Measurements from ENCODE around the gene MCM9. TPM values are rescaled to one million over a fixed set of nuclear protein-coding genes. Genes with fewer than 3 reads are reported as not detected.

Gene MCM9
- polyA plus RNA-seq, 2 donors: 3.7 to 5.2 TPM

GRCh38 chr6:118830691-118831090 lies 104.3 kb downstream of the MCM9 start:
- Histone ChIP-seq H3K9me3 (ENCODE audit: control insufficient read depth in 2 of 2, insufficient read depth in 1 of 2, low read depth in 1 of 2, low read length in 1 of 2) (no peaks in the 10 kb centered on the region), H3K4me1 (ENCODE audit: control insufficient read depth in 2 of 2, insufficient read depth in 2 of 2, low read length in 1 of 2) (no peaks in the 10 kb centered on the region), H3K27me3 (ENCODE audit: control insufficient read depth in 1 of 2, insufficient read depth in 2 of 2, low read length in 2 of 2) (no peaks in the 10 kb centered on the region), H3K4me3 (ENCODE audit: low read depth in 1 of 2, low read length in 2 of 2) (no peak overlapping the region), H3K36me3 (ENCODE audit: control insufficient read depth in 2 of 2, insufficient read depth in 2 of 2, low read length in 1 of 2) (peaks cover 0 to 11% of the 10 kb centered on the region in 2 donors), H3K27ac (ENCODE audit: low read depth in 2 of 2, low read length in 1 of 2) (no peak overlapping the region)
- WGBS, 2 donors: 79 to 85% methylated on average over 2 of the region's 2 CpGs

- no peak overlapping the region for H3K27ac ChIP-seq (ENCODE audit: low read depth in 2 of 2, low read length in 1 of 2)
- H3K4me3 ChIP-seq (ENCODE audit: low read depth in 1 of 2, low read length in 2 of 2): no peak overlapping the region
- H3K4me1 ChIP-seq (ENCODE audit: control insufficient read depth in 2 of 2, insufficient read depth in 2 of 2, low read length in 1 of 2): no peaks in the 10 kb centered on the region
- H3K27me3 ChIP-seq (ENCODE audit: control insufficient read depth in 1 of 2, insufficient read depth in 2 of 2, low read length in 2 of 2): no peaks in the 10 kb centered on the region
- peaks cover 2 to 11% of the 10 kb centered on the region in 2 donors for H3K36me3 ChIP-seq (ENCODE audit: control insufficient read depth in 2 of 2, insufficient read depth in 2 of 2, low read length in 1 of 2)
- WGBS, 2 donors: 88 to 93% methylated on average over 2 of the region's 2 CpGs
- H3K9me3 ChIP-seq (ENCODE audit: control insufficient read depth in 2 of 2, insufficient read depth in 1 of 2, low read depth in 1 of 2, low read length in 1 of 2): no peaks in the 10 kb centered on the region
Measured at GRCh38 chr6:118829817-118830478, 105.0 kb downstream of the MCM9 start.

GRCh38 chr6:118826096-118826495 lies 108.9 kb downstream of the MCM9 start:
- Histone ChIP-seq H3K27ac (ENCODE audit: low read depth in 2 of 2, low read length in 1 of 2) (no peak overlapping the region), H3K36me3 (ENCODE audit: control insufficient read depth in 2 of 2, insufficient read depth in 2 of 2, low read length in 1 of 2) (peaks cover 3 to 21% of the 10 kb centered on the region in 2 donors), H3K9me3 (ENCODE audit: control insufficient read depth in 2 of 2, insufficient read depth in 1 of 2, low read depth in 1 of 2, low read length in 1 of 2) (peaks cover 0 to 3% of the 10 kb centered on the region in 2 donors), H3K4me1 (ENCODE audit: control insufficient read depth in 2 of 2, insufficient read depth in 2 of 2, low read length in 1 of 2) (no peaks in the 10 kb centered on the region), H3K4me3 (ENCODE audit: low read depth in 1 of 2, low read length in 2 of 2) (no peak overlapping the region), H3K27me3 (ENCODE audit: control insufficient read depth in 1 of 2, insufficient read depth in 2 of 2, low read length in 2 of 2) (no peaks in the 10 kb centered on the region)
- 92% methylated on average over 4 of the region's 4 CpGs for WGBS, 2 donors

- 92 to 97% methylated on average over 4 of the region's 4 CpGs for WGBS, 2 donors
- Histone ChIP-seq H3K4me1 (ENCODE audit: control insufficient read depth in 2 of 2, insufficient read depth in 2 of 2, low read length in 1 of 2) (no peaks in the 10 kb centered on the region), H3K27ac (ENCODE audit: low read depth in 2 of 2, low read length in 1 of 2) (no peak overlapping the region), H3K4me3 (ENCODE audit: low read depth in 1 of 2, low read length in 2 of 2) (no peak overlapping the region), H3K27me3 (ENCODE audit: control insufficient read depth in 1 of 2, insufficient read depth in 2 of 2, low read length in 2 of 2) (no peaks in the 10 kb centered on the region), H3K9me3 (ENCODE audit: control insufficient read depth in 2 of 2, insufficient read depth in 1 of 2, low read depth in 1 of 2, low read length in 1 of 2) (peaks cover 0 to 3% of the 10 kb centered on the region in 2 donors), H3K36me3 (ENCODE audit: control insufficient read depth in 2 of 2, insufficient read depth in 2 of 2, low read length in 1 of 2) (peaks cover 3 to 21% of the 10 kb centered on the region in 2 donors)
Measured at GRCh38 chr6:118825661-118826060, 109.3 kb downstream of the MCM9 start.

GRCh38 chr6:118815495-118815894 lies 119.5 kb downstream of the MCM9 start:
- 90 to 93% methylated on average over 2 of the region's 2 CpGs for WGBS, 2 donors
- Histone ChIP-seq H3K9me3 (ENCODE audit: control insufficient read depth in 2 of 2, insufficient read depth in 1 of 2, low read depth in 1 of 2, low read length in 1 of 2) (no peaks in the 10 kb centered on the region), H3K36me3 (ENCODE audit: control insufficient read depth in 2 of 2, insufficient read depth in 2 of 2, low read length in 1 of 2) (peaks cover 3 to 9% of the 10 kb centered on the region in 2 donors), H3K27me3 (ENCODE audit: control insufficient read depth in 1 of 2, insufficient read depth in 2 of 2, low read length in 2 of 2) (no peaks in the 10 kb centered on the region), H3K27ac (ENCODE audit: low read depth in 2 of 2, low read length in 1 of 2) (no peak overlapping the region), H3K4me3 (ENCODE audit: low read depth in 1 of 2, low read length in 2 of 2) (no peak overlapping the region), H3K4me1 (ENCODE audit: control insufficient read depth in 2 of 2, insufficient read depth in 2 of 2, low read length in 1 of 2) (no peaks in the 10 kb centered on the region)

GRCh38 chr6:118813775-118814174 lies 121.2 kb downstream of the MCM9 start:
- Histone ChIP-seq H3K27ac (ENCODE audit: low read depth in 2 of 2, low read length in 1 of 2) (no peak overlapping the region), H3K4me1 (ENCODE audit: control insufficient read depth in 2 of 2, insufficient read depth in 2 of 2, low read length in 1 of 2) (no peaks in the 10 kb centered on the region), H3K9me3 (ENCODE audit: control insufficient read depth in 2 of 2, insufficient read depth in 1 of 2, low read depth in 1 of 2, low read length in 1 of 2) (no peaks in the 10 kb centered on the region), H3K27me3 (ENCODE audit: control insufficient read depth in 1 of 2, insufficient read depth in 2 of 2, low read length in 2 of 2) (no peaks in the 10 kb centered on the region), H3K4me3 (ENCODE audit: low read depth in 1 of 2, low read length in 2 of 2) (no peak overlapping the region), H3K36me3 (ENCODE audit: control insufficient read depth in 2 of 2, insufficient read depth in 2 of 2, low read length in 1 of 2) (peaks cover 3 to 9% of the 10 kb centered on the region in 2 donors)
- WGBS, 2 donors: 74% methylated on average over 2 of the region's 2 CpGs

- whole genome bisulfite sequencing, 2 donors: 87 to 90% methylated on average over 1 of the region's 1 CpG
- H3K4me1 ChIP-seq (ENCODE audit: control insufficient read depth in 2 of 2, insufficient read depth in 2 of 2, low read length in 1 of 2): no peaks in the 10 kb centered on the region
- H3K36me3 ChIP-seq (ENCODE audit: control insufficient read depth in 2 of 2, insufficient read depth in 2 of 2, low read length in 1 of 2): peaks cover 3 to 9% of the 10 kb centered on the region in 2 donors
- no peaks in the 10 kb centered on the region for H3K9me3 ChIP-seq (ENCODE audit: control insufficient read depth in 2 of 2, insufficient read depth in 1 of 2, low read depth in 1 of 2, low read length in 1 of 2)
- no peak overlapping the region for H3K27ac ChIP-seq (ENCODE audit: low read depth in 2 of 2, low read length in 1 of 2)
- H3K27me3 ChIP-seq (ENCODE audit: control insufficient read depth in 1 of 2, insufficient read depth in 2 of 2, low read length in 2 of 2): no peaks in the 10 kb centered on the region
- H3K4me3 ChIP-seq (ENCODE audit: low read depth in 1 of 2, low read length in 2 of 2): no peak overlapping the region
Measured at GRCh38 chr6:118812970-118813369, 122.0 kb downstream of the MCM9 start.

- H3K4me3 ChIP-seq (ENCODE audit: low read depth in 1 of 2, low read length in 2 of 2): no peak overlapping the region
- no peaks in the 10 kb centered on the region for H3K27me3 ChIP-seq (ENCODE audit: control insufficient read depth in 1 of 2, insufficient read depth in 2 of 2, low read length in 2 of 2)
- no peaks in the 10 kb centered on the region for H3K9me3 ChIP-seq (ENCODE audit: control insufficient read depth in 2 of 2, insufficient read depth in 1 of 2, low read depth in 1 of 2, low read length in 1 of 2)
- H3K36me3 ChIP-seq (ENCODE audit: control insufficient read depth in 2 of 2, insufficient read depth in 2 of 2, low read length in 1 of 2): peaks cover 3 to 4% of the 10 kb centered on the region in 2 donors
- H3K4me1 ChIP-seq (ENCODE audit: control insufficient read depth in 2 of 2, insufficient read depth in 2 of 2, low read length in 1 of 2): no peaks in the 10 kb centered on the region
- 77 to 78% methylated on average over 4 of the region's 4 CpGs for WGBS, 2 donors
- no peak overlapping the region for H3K27ac ChIP-seq (ENCODE audit: low read depth in 2 of 2, low read length in 1 of 2)
Measured at GRCh38 chr6:118810420-118811027, 124.4 kb downstream of the MCM9 start.

- H3K4me3 ChIP-seq (ENCODE audit: low read depth in 1 of 2, low read length in 2 of 2): no peak overlapping the region
- H3K27me3 ChIP-seq (ENCODE audit: control insufficient read depth in 1 of 2, insufficient read depth in 2 of 2, low read length in 2 of 2): no peaks in the 10 kb centered on the region
- 71 to 83% methylated on average over 5 of the region's 5 CpGs for WGBS, 2 donors
- H3K9me3 ChIP-seq (ENCODE audit: control insufficient read depth in 2 of 2, insufficient read depth in 1 of 2, low read depth in 1 of 2, low read length in 1 of 2): no peaks in the 10 kb centered on the region
- H3K4me1 ChIP-seq (ENCODE audit: control insufficient read depth in 2 of 2, insufficient read depth in 2 of 2, low read length in 1 of 2): no peaks in the 10 kb centered on the region
- no peaks in the 10 kb centered on the region for H3K36me3 ChIP-seq (ENCODE audit: control insufficient read depth in 2 of 2, insufficient read depth in 2 of 2, low read length in 1 of 2)
- no peak overlapping the region for H3K27ac ChIP-seq (ENCODE audit: low read depth in 2 of 2, low read length in 1 of 2)
Measured at GRCh38 chr6:118808793-118809638, 125.9 kb downstream of the MCM9 start.

Measured in esophagus (tissue), 2 donors.